OCI-M2 (cell line): ENCODE results near the gene VRK3.
A peak's percentile ranks its signal among the peaks of the same experiment; 100 is the strongest.
"Not testable (repeated sequence)": the region's sequence is repeated elsewhere in the genome, so short reads cannot be mapped to it uniquely, and the experiment has no call there.

ENCODE experiments used
- DNase-seq: peaks from one replicate; lab custom pipeline; 2025; ENCODE audit not compliant: unreplicated experiment; lab: John Stamatoyannopoulos, UW

The VRK3 gene

DNA sequence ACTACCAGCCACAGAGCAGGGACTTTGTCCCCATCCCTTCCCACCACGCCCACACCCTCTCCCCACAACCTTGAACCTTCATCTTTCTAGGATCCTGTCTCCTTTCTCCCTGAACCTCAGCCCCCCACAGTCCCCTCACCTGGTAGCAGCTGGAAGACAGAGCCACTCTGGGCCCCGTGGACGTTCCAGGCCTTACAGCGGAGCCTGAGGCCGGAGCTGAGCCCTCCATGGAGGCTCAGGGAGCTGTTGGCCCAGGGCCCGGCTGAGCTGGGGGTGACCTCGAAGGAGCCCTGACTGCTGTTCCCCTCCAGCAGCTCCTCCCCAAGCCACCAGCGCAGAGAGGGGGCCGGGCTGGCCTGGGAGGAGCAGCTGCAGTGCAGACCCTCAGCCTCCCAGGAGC lies 67.0 kb downstream of the VRK3 start:
- not testable (repeated sequence) for DNase-seq

DNA sequence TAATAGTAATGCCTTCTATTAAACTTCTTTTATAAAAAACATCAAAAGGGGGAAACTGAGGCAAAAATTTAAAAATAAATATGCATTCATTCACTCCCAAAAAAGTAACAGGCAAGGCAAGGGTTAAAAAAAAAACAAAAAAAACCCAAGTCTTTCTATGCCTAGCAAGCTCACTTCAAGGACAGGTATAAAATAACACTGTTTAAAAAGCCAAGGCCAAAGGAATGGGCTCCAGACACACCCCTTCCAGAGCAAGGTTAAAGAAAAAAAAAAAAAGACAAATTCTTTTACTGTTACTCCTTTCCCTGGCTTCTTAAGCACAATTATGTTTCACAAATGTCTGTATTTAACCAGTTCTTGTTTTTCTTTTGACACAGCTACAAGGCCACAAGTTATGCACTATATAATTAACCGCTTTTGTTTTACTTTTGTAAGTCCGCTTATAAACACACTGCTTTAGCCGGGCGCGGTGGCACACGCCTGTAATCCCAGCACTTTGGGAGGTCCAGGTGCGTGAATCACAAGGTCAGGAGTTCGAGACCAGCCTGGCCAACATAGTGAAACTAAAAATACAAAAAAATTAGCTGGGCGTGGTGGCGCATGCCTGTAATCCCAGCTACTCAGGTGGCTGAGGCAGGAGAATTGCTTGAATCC lies 67.8 kb downstream of the VRK3 start:
- DNase-seq, result no peak

DNA sequence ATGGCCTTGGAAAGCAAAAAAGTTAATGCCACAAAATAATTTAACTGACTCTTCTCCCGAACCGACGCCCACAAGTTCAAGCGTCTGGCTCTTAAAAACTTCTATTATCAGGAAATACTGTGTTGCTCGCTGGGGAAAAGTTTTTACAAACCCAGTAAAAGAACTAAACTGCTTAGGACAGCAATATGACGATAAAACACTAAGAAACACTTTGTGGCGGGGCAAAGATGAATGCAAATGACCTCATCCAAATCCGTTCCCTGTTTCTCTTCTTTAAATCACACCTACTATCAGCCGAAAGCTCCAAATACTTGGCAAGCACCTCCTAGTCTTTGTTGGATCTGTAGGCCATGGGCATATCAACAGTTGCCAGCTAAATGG lies 69.1 kb downstream of the VRK3 start:
- DNase-seq, result no peak

DNA sequence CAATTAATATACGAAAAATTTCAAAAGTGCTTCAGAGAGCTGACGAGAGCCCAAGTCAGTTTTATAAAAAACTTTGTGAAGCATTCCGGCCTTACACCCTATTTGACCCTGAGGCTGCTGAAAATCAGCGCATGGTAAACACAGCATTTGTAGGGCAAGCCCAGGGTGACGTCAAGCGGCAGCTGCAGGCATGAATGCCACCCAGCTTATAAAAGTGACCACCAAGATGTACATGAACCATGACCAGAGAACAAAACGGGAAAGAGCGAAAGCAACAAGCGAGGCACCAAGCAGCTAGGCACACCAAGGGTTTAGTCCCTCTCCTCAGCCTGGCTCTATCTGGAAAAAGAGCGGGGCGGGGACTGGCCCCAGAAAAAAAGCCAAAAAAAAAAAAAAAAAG lies 70.2 kb downstream of the VRK3 start:
- no peak for DNase-seq

DNA sequence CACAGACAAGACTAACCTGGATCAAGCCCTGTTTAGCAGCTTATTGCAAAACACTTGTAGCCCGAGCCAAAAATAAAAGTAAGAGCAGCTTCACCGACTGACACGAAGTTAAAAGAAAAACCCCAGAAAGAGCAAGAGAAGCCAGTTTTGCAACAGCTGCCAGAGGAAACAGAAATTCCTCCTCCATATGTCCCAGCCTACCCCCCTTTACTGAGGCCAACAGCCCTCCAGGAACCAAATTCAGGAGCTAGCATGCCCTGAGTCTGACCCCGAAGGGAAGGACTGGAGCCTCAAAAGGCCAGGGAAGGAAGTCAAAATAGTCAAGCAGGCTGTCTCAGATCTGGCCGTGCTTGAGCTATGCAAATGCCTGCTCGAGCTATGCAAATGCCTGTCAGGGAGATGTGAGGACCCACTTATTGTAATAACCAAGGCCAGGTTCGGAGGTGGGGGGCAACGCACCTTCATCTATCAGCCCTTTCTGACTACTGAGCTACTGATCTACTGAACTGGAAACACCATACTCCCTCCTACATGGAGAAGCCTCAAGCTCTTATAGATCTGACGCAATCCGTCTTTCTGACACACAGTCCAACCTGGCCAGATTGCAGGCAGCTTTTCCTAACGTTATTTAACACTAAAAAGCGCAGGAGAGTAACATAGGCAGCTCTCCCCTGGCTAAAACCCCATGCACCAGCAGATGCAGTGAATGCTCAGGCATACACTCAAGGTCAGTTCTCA lies 70.9 kb downstream of the VRK3 start:
- no peak for DNase-seq

DNA sequence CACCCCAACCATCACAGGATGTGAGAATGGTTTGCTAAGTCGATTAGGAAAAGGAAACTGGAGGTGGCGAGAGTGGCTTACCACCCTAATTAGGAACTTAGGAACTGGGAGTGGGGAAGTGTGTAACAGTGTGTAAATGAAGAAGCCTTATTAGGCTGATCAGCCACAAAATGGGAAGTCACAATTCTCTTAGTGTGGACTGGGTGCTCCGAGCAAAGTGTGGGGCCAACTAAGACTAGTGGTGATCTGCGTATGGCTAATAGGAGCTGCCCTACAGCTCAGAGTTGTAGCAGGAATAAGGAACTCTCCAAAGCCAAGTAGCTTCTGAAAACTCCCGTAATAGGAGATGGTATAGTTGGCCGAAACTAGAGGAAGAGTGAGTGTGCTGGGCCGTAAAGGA lies 71.8 kb downstream of the VRK3 start:
- no peak for DNase-seq

DNA sequence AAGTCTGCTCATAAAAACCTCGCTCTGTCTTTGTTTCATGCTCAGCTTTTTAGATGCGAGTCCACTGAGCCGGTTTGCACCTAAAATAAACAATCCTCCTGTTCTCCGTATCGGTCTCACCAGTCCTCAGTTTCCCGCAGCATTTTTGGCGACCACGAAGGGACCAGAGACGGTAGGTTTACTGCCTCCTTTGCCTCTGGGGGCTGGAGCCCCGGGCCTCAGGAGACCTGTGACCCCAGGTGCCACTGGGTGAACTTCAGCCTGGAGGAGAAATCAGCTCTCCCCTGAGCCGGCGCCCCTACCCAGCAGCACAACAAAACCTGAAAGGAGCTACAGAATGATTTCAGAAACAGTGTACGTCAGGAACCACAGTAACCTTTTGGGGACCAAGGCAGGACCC lies 72.3 kb downstream of the VRK3 start:
- no peak for DNase-seq

DNA sequence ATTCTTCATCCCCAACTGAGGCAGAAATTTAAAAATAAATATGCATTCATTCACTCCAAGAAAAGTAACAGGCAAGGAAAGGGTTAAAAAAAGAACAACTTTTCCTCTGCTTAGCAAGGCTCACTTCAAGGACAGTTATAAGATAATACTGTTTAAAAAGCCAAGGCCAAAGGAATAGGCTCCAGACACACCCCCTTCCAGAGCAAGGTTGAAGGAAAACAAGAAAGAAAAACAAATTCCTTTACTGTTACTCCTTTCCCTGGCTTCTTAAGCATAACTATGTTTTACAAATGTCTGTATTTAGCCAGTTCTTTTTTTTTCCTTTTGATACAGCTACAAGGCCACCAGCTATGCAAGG lies 72.7 kb downstream of the VRK3 start:
- no peak for DNase-seq

DNA sequence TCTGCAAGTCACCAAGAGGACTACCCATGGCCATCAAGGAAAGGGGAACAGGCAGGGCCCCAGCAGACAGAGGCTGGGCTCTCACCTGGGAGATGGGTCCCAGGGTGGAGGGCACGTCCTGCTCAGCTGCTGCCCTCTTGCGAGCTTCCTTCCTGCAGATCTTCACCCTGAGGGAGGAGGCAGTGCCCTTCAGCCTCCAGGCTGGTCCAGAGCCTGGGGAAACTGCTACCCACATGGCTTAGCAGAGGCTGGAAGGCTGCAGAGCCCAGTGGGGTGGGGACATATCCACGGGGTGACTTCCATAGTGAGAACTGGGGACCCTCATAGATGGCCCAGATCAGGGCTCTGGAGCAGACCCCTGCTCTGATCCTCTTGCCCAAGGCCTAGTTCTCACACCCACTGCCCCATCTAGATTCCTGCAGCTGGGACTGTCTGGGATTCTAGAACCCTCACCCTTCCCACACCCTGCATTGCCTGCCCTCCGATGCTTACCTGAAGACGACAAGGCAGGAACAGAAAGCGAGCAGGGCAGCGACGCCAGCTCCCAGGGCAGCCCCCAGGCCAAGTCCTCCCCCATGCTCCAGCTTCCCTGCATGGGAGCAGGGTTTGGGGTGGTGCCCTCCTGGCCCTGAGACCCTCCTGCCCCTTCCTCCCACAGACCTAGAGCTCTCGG lies 73.2 kb downstream of the VRK3 start:
- DNase-seq, result no peak

DNA sequence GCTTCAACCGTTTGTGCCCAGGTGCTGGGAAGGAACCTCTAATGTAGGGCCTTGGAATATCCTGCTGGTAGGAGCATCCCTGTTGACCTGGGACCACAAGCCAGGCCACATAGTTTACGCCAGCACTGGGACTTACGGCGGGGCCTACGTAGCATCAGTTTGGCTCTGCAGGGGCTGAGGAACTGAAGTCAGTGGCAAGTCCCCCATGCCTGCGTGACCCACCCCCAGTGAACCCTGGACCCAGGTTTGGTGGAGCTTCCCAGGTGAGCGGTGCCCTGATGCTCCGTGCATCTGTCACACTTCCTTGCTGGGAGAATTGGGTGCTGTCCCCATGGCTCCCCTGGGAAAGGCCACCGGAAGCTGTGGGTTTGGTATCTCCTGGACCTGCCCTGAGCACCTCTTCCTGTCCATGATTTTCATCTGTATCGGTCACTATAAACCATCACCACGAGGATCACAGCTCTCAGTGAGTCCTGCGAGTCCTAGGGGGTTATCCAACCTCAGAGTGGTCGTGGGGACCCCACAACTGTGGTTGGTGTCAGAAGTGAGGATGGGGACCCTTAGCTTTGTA lies 74.1 kb downstream of the VRK3 start:
- DNase-seq, result no peak

DNA sequence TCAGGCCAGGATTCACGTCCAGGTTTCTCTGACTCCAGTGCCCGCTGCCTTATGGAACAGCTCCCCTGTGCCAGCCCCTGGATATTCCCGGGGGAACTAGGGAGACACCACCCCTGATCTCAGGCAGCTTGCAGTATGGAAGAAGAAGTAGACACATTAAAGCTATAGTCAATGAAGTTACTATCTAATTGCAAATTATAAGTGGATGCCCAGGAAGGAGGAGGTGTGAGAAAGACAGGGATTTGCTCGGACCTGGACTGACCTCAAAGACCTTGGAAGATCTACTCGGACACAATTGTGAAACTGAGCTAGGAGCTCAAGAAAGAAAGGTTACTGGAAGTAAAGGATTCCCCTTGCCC lies 74.6 kb downstream of the VRK3 start:
- no peak for DNase-seq

DNA sequence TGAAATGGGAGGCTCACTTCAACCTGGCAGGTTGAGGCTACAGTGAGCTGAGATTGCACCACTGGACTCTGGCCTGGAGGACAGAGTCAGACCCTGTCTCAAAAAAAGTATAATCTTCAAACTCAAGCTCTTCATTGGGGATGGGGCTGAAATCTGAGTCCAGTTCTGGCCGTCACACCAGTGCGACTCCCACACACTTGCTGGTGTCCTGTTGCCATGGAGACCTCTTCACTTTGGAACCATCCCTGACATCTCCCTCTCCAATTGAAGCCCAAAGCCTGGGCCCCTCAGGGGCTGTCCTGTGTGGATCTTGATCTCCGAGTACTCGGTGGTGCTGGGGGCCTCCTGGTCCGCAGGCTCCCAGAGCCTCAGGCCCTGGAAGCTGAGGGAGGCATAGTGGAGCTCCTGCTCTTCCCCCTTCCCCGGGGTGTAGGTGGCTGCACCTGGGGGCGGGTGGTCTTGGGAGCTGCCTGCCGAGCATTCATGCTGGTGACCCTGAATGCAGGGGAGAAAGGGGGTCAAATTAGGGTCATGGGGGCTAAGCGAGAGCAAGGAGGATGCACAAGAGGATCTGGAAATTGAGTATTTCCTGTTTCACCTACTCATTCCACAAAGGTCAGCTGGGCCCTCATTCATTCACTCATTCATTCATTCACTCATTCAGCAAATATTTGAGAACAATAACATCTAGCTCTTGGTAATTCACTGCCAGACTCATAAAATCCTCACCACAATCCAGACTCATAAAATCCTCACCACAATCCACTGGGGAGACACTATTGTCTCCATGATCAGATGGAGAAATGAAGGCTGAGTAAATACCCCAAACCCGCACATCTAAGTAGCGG lies 75.2 kb downstream of the VRK3 start:
- DNase-seq, result no peak

DNA sequence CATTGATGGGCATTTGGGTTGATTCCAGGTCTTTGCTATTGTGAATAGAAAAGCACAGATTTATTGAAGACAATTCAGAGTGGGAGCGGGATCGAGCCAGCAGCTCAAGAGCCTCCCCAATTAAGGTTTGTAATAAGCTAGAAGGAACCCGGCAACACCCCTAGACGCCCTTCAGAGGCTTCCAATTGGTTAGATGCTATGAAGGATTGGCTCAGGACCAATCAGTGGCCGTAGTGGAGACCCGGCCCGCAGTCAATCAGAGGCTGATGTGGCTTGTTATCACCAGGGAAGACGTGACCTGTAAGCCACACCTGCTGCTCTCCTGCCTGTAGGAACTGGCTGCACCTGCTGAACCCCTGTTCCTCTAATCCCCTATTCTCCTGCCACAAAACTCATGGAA lies 78.8 kb downstream of the VRK3 start:
- DNase-seq, result no peak

DNA sequence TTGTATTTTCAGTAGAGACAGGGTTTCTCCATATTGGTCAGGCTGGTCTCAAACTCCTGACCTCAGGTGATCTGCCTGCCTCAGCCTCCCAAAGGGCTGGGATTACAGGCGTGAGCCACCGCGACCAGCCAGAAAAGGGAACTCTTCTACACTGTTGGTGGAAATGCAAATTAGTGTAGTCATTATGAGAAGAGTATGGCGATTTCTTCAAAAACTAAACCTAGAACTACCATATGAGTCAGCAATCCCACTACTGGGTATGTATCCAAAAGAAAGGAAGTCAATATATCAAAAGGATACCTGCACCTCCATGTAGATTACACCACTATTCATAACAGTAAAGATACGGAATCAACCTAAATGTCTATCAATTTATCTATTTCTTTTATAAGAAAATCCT lies 80.6 kb downstream of the VRK3 start:
- DNase-seq, result not testable (repeated sequence)

DNA sequence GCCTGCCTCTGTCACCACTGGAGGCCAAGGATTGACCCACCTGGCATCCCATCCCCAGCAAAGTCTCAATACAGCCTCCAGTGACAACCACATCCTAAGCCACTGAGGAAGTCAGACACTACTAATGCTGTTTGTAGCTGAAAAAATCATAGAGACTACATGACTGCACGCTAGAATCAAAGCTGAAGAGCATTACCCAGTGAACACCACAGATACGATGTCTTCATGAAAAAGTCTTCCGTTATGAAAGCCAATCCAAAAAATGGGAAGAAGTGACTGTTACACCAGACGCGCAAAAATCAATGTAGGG lies 84.7 kb downstream of the VRK3 start:
- no peak for DNase-seq

DNA sequence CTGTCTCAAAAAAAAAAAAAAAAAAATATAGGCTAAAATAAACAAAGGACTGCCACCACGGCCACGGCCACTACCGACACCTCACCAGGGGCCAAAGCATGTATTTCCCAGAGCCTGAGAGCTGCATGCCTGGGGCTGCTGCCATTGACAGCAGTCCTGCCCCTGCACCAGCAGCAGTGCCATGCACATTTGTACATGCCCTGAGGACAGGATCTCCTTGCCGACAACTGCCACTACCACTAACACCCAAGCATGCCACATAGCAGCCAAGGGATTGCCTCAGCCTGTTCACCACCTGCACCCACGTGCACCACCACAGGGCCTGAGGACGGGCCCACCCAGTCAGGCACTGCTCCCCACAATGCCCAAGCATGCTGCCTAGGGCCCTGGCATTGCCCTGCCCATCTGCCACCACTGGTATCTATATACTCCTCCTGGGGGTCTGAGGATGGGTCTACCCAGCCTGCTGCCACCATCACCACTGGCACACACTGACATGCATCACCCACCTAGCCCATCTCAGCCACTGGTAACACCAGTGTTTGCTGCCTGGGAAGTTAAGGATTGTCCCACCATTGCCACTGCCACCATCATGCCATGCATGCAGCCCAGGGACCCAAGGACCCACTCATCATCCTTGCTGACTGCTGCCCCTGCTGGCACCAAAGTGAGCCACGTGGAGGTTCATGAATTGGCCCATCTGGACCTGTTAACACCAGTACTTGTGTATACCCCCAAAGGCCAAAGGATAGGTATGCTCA lies 85.3 kb downstream of the VRK3 start:
- no peak for DNase-seq

DNA sequence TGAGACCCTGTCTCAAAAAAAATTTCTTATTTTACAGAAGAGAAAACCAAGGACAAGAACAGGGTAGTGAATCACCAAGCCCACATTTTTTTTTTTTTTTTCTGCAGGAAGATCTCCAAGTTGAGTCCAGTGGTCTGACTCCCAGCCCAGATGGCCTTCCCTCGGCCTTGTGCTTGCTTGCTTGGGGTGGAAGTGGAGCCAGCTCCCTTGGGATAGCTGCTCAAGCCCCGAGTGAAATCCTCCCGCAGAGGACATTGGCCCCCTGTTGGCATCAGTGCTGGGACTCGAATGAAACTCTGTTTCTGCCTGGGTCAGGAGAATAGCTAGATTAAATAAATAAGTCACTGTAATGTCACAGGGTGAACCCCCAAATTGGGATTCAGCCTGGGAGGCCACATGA lies 86.5 kb downstream of the VRK3 start:
- no peak for DNase-seq

DNA sequence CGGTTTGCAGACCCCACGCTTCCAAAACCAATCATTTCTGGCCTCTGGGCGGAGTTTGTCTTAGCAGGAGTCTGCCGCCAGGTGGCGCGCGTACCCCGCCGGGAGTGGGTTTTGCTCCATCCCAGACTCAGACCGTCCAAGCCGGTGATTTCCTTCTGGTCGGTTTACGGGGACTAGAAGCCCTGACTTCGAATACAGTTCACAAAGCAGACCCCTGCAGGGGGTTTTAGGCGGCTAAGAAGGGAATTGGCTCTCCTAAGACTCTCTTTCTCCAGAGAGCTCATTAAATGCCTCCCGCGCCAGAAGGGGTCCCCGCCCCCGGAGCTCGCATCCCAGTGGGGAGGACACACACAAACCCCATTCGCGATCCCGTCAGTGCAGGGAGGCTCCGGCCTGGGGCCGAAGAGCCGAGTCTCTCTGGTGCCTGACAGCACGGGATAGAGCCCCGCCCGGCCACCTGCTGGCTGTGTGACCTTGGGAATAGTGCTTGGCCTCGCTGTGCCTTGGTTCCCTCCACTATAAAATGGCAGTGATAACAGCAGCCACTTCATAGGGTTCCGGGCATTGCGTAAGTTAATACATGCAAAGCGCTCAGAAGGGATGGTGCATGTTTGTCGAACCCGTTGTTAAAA lies 87.3 kb downstream of the VRK3 start:
- DNase-seq, result peak; percentile 82

DNA sequence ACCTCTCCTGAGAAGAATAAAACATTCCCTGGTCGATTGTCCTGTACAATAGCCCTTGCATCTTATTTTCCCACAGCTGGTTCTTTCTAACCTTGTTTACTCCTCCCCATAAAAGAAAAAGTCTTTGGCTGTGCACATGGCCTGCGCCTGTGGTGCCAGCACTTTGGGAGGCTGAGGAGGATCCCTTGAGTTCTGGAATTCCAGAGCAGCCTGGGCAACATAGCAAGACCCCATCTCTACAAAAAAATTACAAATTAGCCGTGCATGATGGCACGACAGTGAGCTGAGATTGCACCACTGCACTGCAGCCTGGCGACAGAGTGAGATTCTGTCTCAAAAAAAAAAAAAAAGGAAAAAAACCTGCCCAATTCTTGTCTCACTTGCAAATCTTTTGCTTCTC lies 88.6 kb downstream of the VRK3 start:
- DNase-seq, result no peak

DNA sequence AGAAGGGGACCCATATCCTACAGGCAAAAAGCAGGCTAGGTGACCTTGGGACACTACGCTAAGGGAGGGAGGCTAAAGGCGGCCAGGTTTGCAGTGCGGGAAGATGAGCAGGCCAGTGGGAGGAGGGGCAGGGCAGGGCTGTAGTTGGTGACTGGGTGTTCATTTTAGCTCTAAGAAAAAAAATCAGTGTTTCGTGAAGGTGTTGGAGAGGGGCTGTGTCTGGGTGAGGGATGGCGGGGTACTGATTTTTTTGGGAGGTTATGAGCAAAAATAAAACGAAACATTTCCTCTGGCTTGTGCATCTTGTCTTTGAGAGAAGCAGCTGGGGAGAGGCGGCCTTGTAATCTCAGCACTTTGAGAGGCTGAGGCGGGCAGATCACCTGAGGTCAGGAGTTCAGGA lies 91.5 kb downstream of the VRK3 start:
- DNase-seq, result no peak
